Activated CD4-positive, alpha-beta T cell treated with anti-CD3 and anti-CD28 coated beads, Interleukin-2, amount 50 U/mL, for 24 hours (primary cell): ENCODE data around the gene RBP4.

ENCODE experiments used
- DNase-seq, 2 donors: peaks; one replicate each; pipeline ENCODE4 v3.0.0-alpha.2; 2020; ENCODE audit warnings: low read depth in 1 of 2, low spot score in 1 of 2

Gene RBP4

DNA sequence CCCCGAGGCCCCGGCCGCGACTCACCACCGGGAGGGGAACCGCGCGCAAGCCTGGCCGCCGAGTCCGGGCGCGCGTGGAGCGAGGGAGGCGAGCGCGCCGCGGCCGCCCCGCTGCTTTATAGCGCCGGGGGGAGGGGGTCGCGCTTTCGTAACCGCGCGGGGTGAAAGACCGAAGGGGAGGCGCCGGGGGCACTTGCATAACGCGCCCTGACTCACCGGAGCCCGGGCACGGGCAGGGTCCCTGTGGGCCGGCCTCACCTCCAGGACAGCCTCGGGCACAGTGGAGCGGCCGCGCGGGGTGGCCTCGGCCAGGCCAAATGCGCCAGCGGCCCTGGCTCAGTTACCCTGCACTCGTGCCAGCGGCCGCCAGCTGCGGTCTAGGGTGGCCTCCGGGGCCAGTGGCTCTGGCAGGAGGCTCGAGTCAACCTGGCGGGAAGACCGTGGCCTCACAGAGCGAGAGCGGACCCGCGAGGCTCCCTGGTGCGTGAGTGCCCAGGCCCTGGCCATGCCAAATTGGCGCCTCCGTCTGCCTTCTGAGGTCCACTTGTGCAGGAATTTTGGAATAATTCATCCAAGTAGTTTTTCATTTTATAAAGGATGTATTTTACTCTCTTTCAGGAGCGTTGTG, at the start of gene RBP4:
Gene RBP4, minus strand, starts transcription at position 90 of the 628 bp plus-strand sequence. CDS start 207 bp downstream, outside the sequence.
- DNase-seq, result no peak

GRCh38 chr10:93639791-93640190, 38.8 kb upstream of the RBP4 start:
- no peak for DNase-seq

GRCh38 chr10:93630625-93631557, 29.9 kb upstream of the RBP4 start:
- no peak for DNase-seq

GRCh38 chr10:93629647-93630305, 28.7 kb upstream of the RBP4 start:
- DNase-seq, result no peak

- DNase-seq, result no peak
Observed at GRCh38 chr10:93628858-93629257, 27.8 kb upstream of the RBP4 start.

- no peak for DNase-seq
Observed at GRCh38 chr10:93622942-93623341, 21.9 kb upstream of the RBP4 start.

DNA sequence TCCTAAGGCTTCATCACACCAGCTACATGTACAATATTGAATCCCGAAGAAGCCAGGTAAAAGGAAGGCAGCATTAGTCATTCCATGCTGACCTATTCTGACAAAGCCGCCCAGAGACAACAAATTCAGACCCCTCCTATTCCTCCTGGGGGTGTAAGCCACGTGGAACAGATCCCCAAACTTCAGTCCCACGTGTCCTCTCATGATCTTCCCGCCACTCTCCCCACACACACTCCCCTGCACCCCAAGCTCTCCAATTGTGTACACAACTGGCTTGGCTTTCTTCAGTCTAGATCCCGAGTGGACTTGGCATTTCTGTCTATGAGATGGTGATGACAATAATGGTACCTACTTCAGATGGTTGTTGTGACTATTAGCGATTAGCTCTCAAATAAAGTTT, 19.9 kb upstream of the RBP4 start:
- DNase-seq, result no peak

DNA sequence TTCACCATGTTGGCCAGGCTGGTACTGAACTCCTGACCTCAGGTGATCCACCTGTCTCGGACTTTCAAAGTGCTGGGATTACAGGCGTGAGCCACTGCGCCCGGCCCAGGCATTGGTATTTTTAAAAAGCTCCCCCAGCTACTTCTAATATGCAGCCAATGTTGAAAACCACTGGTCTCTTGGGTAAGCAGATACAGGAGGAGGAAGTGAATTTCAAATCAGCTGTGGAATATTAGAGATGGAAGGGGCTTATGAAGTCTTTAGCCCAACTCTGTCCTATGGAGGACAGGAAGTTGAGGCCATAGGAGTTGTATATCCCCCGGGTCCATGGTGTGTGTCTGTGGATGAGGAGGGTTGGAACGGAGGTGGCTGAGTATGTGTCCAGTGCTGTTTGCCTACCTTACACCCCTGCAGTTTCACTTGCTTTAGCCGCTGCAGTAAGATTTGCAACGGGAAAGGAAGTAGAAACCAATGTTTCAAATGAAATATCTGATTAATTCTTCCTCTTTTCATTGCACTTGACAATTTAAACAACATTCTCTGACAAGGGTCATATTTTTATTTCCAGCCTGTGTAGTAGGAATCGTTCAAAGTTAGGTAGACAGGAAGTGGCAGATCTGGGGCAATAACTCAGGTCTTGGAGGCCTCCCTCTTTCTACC, 14.7 kb upstream of the RBP4 start:
- DNase-seq, result no peak

DNA sequence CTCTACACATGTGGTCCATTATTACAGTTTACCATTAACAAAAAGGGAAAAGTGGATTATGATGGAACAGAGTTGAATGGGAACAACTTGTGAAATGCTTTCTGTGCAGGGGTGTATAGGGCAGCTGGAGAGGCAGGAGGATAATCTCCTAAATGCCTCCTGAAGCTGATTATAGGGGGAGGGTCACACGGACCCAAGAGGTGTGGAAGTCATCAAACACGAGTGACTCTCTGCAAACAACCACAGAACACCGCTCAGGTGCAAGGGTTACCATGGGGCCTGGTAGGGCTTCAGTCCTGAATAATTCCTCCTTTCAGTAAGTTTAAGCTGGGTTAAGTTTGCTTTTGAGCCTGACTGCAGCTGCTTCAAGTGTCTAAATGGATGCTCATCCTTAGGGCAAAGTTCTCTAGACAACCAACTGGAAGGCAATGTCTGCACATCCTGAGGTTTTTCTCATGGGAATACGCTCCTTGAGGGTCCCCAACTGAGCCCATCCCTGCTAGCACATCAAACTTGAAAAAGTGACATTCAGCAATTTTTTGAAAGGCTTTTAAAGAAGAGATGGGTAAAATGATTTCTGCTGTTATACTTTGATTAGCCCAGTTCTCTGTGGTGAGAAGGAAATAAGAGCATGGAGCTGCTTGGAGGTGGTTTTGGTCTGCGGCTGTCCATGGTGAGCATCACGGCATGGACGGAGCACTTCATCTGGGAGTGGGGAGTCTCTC, 13.2 kb upstream of the RBP4 start:
- no peak for DNase-seq

DNA sequence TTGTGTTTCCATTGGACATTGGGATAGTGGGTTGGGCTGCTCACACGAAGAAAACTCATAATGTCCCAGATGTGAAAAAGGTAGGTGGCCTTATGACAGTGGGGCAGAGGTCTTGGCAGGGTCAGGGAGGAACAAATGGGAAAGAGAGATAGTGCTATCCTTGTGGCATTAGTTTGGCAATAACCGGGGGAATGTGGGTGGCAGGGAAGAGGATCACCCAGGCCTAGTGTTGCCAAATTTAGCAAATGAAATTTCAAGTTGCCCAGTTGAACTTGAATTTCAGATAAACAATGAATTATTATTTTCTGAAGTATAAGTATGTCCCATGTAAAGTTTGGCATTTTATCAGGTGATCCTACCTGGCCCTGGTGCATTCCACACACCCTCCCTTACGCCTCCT, 12.1 kb upstream of the RBP4 start:
- DNase-seq, result no peak

DNA sequence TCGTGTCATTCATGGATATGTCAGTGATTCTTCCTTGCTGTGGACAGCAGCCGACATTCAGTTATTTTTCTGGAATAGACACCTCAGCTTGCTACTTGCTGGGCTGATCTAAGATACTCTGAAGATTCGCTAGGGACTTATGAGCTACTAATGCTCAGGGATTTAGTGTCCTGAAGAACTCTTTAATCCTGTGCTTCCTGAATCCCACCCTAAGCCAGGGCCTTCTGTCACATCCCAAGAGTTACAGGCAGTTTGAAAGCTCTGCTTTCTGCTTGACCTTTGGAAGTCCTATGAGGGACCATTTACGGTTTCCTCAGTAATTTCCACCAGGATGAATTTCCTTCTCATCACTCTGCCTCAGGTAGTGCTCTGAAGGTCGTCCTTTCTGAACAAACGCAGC, 11.3 kb upstream of the RBP4 start, which contains the start of gene PDE6C:
Gene PDE6C, plus strand, starts transcription at position 227 of the 400 bp plus-strand sequence. CDS start 189 bp downstream, outside the sequence.
- no peak for DNase-seq

DNA sequence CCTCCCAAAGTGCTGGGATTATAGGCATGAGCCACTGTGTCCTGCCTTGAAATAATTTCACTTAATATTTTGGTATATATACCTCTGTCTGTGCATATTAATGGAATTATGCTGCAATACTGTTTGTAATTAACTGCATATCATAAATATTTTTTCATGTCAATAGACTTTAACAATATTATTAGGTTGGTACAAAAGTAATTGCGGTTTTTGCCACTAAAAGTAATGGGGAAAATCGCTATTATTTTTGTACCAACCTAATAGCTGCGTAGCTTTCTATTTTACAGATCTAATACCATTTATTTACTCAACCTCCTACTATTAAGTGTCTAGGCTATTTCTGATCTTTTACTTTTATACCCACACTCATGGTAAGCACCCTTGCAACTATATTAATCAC, 7.4 kb upstream of the RBP4 start:
- no peak for DNase-seq

DNA sequence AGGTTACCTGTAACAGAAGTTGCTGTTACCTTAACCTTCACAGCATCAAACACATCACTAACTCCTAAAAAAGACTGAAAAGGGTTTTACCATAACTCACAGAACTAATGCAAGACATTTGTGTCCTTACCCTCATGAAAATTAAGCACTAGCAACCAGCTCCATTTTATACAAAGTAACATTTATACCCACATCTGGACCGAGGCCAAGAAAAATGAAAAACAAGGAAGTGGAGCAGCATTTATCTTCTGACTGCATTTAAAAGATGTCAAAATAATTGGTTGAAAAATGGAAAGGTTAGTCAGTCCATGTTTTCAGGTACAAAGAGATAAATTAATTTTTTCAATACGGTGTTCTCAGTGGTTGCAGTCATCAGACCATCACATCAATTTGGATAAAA, 3.1 kb upstream of the RBP4 start:
- DNase-seq, result no peak

- DNase-seq, result no peak
Observed at GRCh38 chr10:93603023-93603422, 2.0 kb upstream of the RBP4 start.

DNA sequence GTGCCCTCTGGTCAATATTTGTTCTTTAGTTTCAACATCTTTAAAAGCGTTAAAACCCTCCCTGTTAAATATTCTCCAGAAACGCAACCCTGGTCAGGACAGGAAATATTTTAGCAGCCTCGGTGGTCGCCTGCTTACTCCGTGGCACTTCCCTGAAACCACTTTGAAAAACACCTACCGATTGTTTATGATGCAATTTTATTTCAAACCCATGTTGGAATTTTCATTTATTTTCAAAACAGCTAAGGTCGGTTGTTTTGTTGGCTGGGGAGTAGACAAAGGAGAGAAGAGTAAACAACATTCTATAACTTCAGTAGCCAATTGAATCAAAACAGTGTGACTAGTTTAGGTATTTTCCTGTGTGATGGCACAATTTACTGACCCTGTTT, 733 bp upstream of the RBP4 start:
- no peak for DNase-seq

DNA sequence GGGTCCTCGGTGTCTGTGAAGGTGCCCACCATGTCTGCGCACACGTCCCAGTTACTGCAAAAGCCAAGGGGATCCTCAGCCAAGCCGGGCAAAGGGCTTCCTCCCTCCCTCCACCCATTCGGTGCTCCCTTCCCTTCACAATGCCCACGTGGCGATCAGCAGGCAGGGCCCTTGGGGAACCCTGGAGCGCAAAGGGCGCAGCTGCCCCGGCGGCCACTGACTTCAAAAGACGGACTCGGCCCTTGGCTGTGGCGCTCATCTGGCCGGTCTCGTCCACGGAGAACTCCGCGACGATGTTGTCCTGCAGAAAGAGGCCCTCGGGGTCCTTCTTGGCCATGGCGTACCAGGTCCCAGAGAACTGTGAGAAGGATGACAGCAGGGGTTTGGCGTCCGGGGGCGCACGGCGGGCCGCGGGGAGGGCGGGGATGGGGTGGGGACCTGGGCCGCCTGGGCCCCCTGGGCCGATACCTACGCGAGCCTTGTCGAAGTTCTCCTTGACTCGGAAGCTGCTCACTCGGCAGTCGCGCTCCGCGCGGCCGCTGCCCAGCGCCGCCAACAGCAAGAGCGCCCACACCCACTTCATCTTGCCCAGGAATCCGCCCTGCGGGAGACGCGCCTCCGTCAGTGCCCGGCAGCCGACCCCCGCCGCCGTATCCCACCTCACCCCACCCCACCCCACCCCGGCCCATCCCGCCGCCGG, 439 bp downstream of the RBP4 start:
- no peak for DNase-seq

- no peak for DNase-seq
Observed at GRCh38 chr10:93599778-93600177, 1.3 kb downstream of the RBP4 start.

DNA sequence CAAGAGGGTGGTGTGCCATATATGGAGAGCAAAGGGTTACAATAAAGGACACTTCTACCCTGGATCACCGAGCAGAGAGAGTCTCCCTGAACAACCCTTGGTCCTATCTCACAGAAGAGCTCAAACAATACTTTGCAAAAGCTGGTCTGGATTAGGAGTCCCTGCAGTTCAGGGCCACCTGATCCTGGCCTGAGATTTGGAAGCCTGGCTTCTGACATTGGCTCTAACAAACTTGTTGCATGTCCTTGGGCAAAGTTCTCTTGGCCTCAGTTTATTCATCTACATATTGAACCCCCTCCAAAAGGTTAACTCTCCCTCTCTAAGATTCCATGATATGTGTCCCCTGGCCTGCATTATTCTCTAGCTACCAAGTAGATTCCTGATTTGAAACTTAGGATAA, 1.7 kb downstream of the RBP4 start:
- DNase-seq, result no peak

GRCh38 chr10:93598157-93598556, 2.9 kb downstream of the RBP4 start:
- no peak for DNase-seq

- DNase-seq, result no peak
Observed at GRCh38 chr10:93597075-93597599, 3.9 kb downstream of the RBP4 start.
